ENCODE results near the gene ME3. TPM values are rescaled to one million over a fixed set of nuclear protein-coding genes. Genes with fewer than 3 reads are reported as not detected.
"Not testable (repeated sequence)": the region's sequence is repeated elsewhere in the genome, so short reads cannot be mapped to it uniquely, and the experiment has no call there.

Gene ME3
- total RNA-seq, 4 donors from 2014 or later: 1.9 to 18.3 (median 5.6) TPM

- intact Hi-C loops (cut with DNase I): no loop called here
- DNase-seq: no peak
- Histone ChIP-seq H3K36me3 (no peaks in the 10 kb centered on the region), H3K27ac (no peak overlapping the region), H3K4me3 (no peak overlapping the region), H3K4me1 (no peaks in the 10 kb centered on the region), H3K9me3 (no peaks in the 10 kb centered on the region), H3K27me3 (no peaks in the 10 kb centered on the region)
- TF ChIP-seq CTCF (IDR thresholded peaks at IDR 0.05) (no peak), POLR2A (IDR thresholded peaks at IDR 0.05) (no peak)
- WGBS, 2 donors: 86 to 93% methylated on average over 3 of the region's 3 CpGs
Measured at GRCh38 chr11:86418513-86418912, 253.9 kb downstream of the ME3 start.

GRCh38 chr11:86418106-86418505, 254.3 kb downstream of the ME3 start:
- WGBS, 2 donors: 78 to 97% methylated on average over 3 of the region's 3 CpGs
- intact Hi-C loops (cut with DNase I): no loop called here

GRCh38 chr11:86416951-86417350, 255.5 kb downstream of the ME3 start:
- WGBS, 2 donors: 85% methylated on average over 9 of the region's 9 CpGs
- DNase-seq; intact Hi-C loops (cut with DNase I): not testable (repeated sequence)

More at GRCh38 chr11:86418106-86418505, 254.3 kb downstream of the ME3 start:
- Histone ChIP-seq H3K4me3 (no peak overlapping the region), H3K27me3 (no peaks in the 10 kb centered on the region), H3K36me3 (no peaks in the 10 kb centered on the region), H3K4me1 (no peaks in the 10 kb centered on the region), H3K9me3 (no peaks in the 10 kb centered on the region), H3K27ac (no peak overlapping the region)
- DNase-seq: no peak
- TF ChIP-seq POLR2A (IDR thresholded peaks at IDR 0.05) (no peak), CTCF (IDR thresholded peaks at IDR 0.05) (no peak)

GRCh38 chr11:86416494-86416893, 255.9 kb downstream of the ME3 start:
- H3K4me1 ChIP-seq: no peaks in the 10 kb centered on the region
- no peaks in the 10 kb centered on the region for H3K9me3 ChIP-seq
- H3K27ac ChIP-seq: no peak overlapping the region
- WGBS, 2 donors: 81 to 88% methylated on average over 1 of the region's 1 CpG
- intact Hi-C loops (cut with DNase I): no loop called here
- H3K4me3 ChIP-seq: no peak overlapping the region
- no peaks in the 10 kb centered on the region for H3K27me3 ChIP-seq
- no peaks in the 10 kb centered on the region for H3K36me3 ChIP-seq
- DNase-seq: no peak
- TF ChIP-seq POLR2A (IDR thresholded peaks at IDR 0.05) (no peak), CTCF (IDR thresholded peaks at IDR 0.05) (no peak)

More at GRCh38 chr11:86416951-86417350, 255.5 kb downstream of the ME3 start:
- not testable (repeated sequence) for H3K27me3 ChIP-seq, H3K9me3 ChIP-seq, H3K36me3 ChIP-seq, H3K4me3 ChIP-seq, H3K4me1 ChIP-seq, H3K27ac ChIP-seq

GRCh38 chr11:86415026-86415425, 257.4 kb downstream of the ME3 start:
- no peaks in the 10 kb centered on the region for H3K9me3 ChIP-seq
- no peaks in the 10 kb centered on the region for H3K36me3 ChIP-seq
- no peaks in the 10 kb centered on the region for H3K4me1 ChIP-seq
- intact Hi-C loops (cut with DNase I): no loop called here
- no peak for TF ChIP-seq CTCF (IDR thresholded peaks at IDR 0.05)
- no peak for TF ChIP-seq POLR2A (IDR thresholded peaks at IDR 0.05)
- no peaks in the 10 kb centered on the region for H3K27me3 ChIP-seq
- 74 to 79% methylated on average over 4 of the region's 4 CpGs for whole genome bisulfite sequencing, 2 donors
- H3K27ac ChIP-seq: no peak overlapping the region
- DNase-seq: no peak
- H3K4me3 ChIP-seq: no peak overlapping the region

DNA sequence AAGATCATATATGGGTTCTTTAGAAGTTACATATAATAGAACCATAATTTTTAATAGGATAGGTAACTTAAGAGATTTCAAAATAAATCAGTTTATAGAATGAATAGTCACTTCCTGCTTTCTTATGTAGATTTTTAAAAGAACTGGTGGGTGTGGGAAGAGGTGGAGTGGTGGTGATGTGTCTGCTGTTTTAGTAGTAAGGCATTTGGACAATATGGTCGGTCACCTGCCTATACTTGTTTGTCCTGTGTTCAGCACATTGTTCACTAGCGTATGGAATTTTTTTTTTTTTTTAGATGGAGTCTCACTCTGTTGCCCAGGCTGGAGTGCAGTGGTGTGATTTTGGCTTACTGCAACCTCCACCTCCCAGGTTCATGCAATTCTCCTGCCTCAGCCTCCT, 258.4 kb downstream of the ME3 start:
- no peaks in the 10 kb centered on the region for H3K27me3 ChIP-seq
- 38 to 66% methylated on average over 2 of the region's 2 CpGs for WGBS, 2 donors
- no peak overlapping the region for H3K4me3 ChIP-seq
- H3K36me3 ChIP-seq: no peaks in the 10 kb centered on the region
- no peaks in the 10 kb centered on the region for H3K4me1 ChIP-seq
- H3K27ac ChIP-seq: no peak overlapping the region
- TF ChIP-seq CTCF (IDR thresholded peaks at IDR 0.05) (no peak), POLR2A (IDR thresholded peaks at IDR 0.05) (no peak)
- DNase-seq: no peak
- intact Hi-C loops (cut with DNase I): no loop called here
- no peaks in the 10 kb centered on the region for H3K9me3 ChIP-seq
